GM21737 (cell line): ENCODE data around the gene MOV10L1.

Experiments used
- ATAC-seq: cut with Tn5 transposase; IDR thresholded peaks from one replicate; pipeline ENCODE4 v1.9.1; 2021; ENCODE audit warnings: mild to moderate bottlenecking, moderate library complexity; ENCODE audit not compliant: unreplicated experiment

MOV10L1 gene

GRCh38 chr22:50089682-50090411 is at the start of gene MOV10L1:
Gene MOV10L1, plus strand, starts transcription at chr22:50090006. Its CDS starts 83 bp downstream, at chr22:50090089.
- ATAC-seq = no peak

GRCh38 chr22:50040717-50041116 is 49.1 kb upstream of the MOV10L1 start:
- no peak for ATAC-seq

- ATAC-seq = no peak
Observed at GRCh38 chr22:50041361-50042065, 48.3 kb upstream of the MOV10L1 start.

GRCh38 chr22:50044485-50045118 is 45.2 kb upstream of the MOV10L1 start:
- ATAC-seq = no peak

GRCh38 chr22:50045211-50046018 is 44.4 kb upstream of the MOV10L1 start:
- no peak for ATAC-seq

GRCh38 chr22:50046019-50046415 is 43.8 kb upstream of the MOV10L1 start:
- ATAC-seq = no peak

- ATAC-seq = no peak
Observed at GRCh38 chr22:50046481-50047245, 43.1 kb upstream of the MOV10L1 start.

GRCh38 chr22:50047346-50047745 is 42.5 kb upstream of the MOV10L1 start:
- ATAC-seq = no peak

- no peak for ATAC-seq
Observed at GRCh38 chr22:50048061-50048765, 41.6 kb upstream of the MOV10L1 start.

- ATAC-seq = no peak
Observed at GRCh38 chr22:50048836-50049235, 41.0 kb upstream of the MOV10L1 start.

- ATAC-seq = no peak
Observed at GRCh38 chr22:50049299-50050195, 40.3 kb upstream of the MOV10L1 start.

GRCh38 chr22:50051930-50052329 is 37.9 kb upstream of the MOV10L1 start:
- ATAC-seq = no peak

GRCh38 chr22:50053861-50054260 is 35.9 kb upstream of the MOV10L1 start:
- ATAC-seq = no peak

- no peak for ATAC-seq
Observed at GRCh38 chr22:50056214-50056972, 33.4 kb upstream of the MOV10L1 start.

GRCh38 chr22:50057278-50058060 is 32.3 kb upstream of the MOV10L1 start:
- ATAC-seq = no peak

GRCh38 chr22:50058061-50058905 is 31.5 kb upstream of the MOV10L1 start, which contains the start of gene TTLL8:
Gene TTLL8, minus strand, starts transcription at chr22:50058298.
- ATAC-seq = no peak
